Sigmoid colon (tissue), 4 donors: ENCODE measurements around the gene MAPKAPK5.

Experiments used
- CTCF ChIP-seq, 4 experiments: fragments of 450-650 bp in 3 of 4; fragments of 200-600 bp in 1 of 4; IDR thresholded peaks; one replicate each; pipeline ENCODE4 v1.5.1; 2016 to 2019; ENCODE audit warnings: antibody characterized with exemption in 4 of 4, mild to moderate bottlenecking in 3 of 4, moderate library complexity in 2 of 4
- EP300 ChIP-seq, 4 donors: sonication (generic); formaldehyde crosslinking; IDR thresholded peaks; one replicate each; pipeline ENCODE4 v1.6.1; 2017; ENCODE audit warnings: antibody characterized with exemption in 4 of 4

GRCh38 chr12:111881716-111882115, 39.7 kb downstream of the MAPKAPK5 start:
- TF ChIP-seq CTCF (IDR thresholded peaks at IDR 0.05), result no peak
- no peak for TF ChIP-seq EP300 (IDR thresholded peaks at IDR 0.05)
